Adrenal gland (tissue), 12 donors: ENCODE data around the gene STARD13. TPM values are rescaled to one million over a fixed set of nuclear protein-coding genes. Genes with fewer than 3 reads are reported as not detected.

Experiments used
- DNase-seq, 7 donors: peaks; one replicate each; pipeline ENCODE4 v3.0.0-alpha.2; 2019 to 2020
- H3K27ac ChIP-seq, 5 donors: fragments of 200-600 bp; sonication (generic) in 4 of 5; 1 replicate in 3 of 5; 2 replicates in 2 of 5; pipeline versions ENCODE4 v1.5.1 to v1.8.0; 2016 to 2020; ENCODE audit warnings: mild to moderate bottlenecking in 1 of 5
- H3K27me3 ChIP-seq: fragments of 200-600 bp; 2 replicates; pipeline ENCODE4 v1.8.0; 2021
- H3K36me3 ChIP-seq, 2 donors: fragments of 200-600 bp; replicated peaks in 1 of 2; 1 replicate in 1 of 2; 2 replicates in 1 of 2; pipeline versions ENCODE4 v1.5.1 to v1.8.0; 2018 to 2022
- H3K4me1 ChIP-seq, 2 donors: fragments of 200-600 bp; replicated peaks in 1 of 2; 1 replicate in 1 of 2; 2 replicates in 1 of 2; pipeline versions ENCODE4 v1.5.1 to v1.8.0; 2018 to 2021
- H3K4me3 ChIP-seq, 4 donors: fragments of 200-600 bp; sonication (generic) in 3 of 4; one replicate each; pipeline ENCODE4 v1.5.1; 2016 to 2018
- H3K9me3 ChIP-seq, 3 donors: fragments of 200-600 bp; sonication (generic) in 1 of 3; replicated peaks in 1 of 3; 1 replicate in 2 of 3; 2 replicates in 1 of 3; pipeline versions ENCODE4 v1.5.1 to v1.8.0; 2016 to 2021
- POLR2A ChIP-seq, 2 donors: fragments of 450-650 bp; IDR thresholded peaks; one replicate each; pipeline ENCODE4 v1.6.1; 2017; ENCODE audit warnings: antibody characterized with exemption in 2 of 2, mild to moderate bottlenecking in 2 of 2, moderate library complexity in 1 of 2
- WGBS, 4 donors: extraction: QIAGEN DNeasy Blood & Tissue Kit in 2 of 4; methylation state at CpG; one replicate each; pipeline versions ENCODE4 v1.1.5 to v1.1.7; 2013 to 2017; 5-methylcytosine and 5-hydroxymethylcytosine counted together
- intact Hi-C, 2 donors: fragments of 100-400 bp; cut with DNase I; formaldehyde crosslinking; loops; one replicate each; pipeline versions ENCODE4 v1.14.1 to v1.15.0; 2022 to 2023
- polyA plus RNA-seq, 3 donors: library from polyadenylated mRNA; stranded (reverse); fragments of 200-250 nt in 2 of 3; fragments of 350-450 nt in 1 of 3; fragmentation: Illumina TruSeq in 1 of 3; extraction: RNeasy Lipid Tissue Mini Kit (QIAGEN cat#74804) in 1 of 3; gene quantifications; one replicate each; pipeline ENCODE4 v1.2.3, GENCODE V29; 2013 to 2014
- total RNA-seq, 9 donors: library from RNA; depleted of rRNA in 4 of 9; stranded (reverse); fragments of >200 nt in 4 of 9; fragments of 120-200 nt in 1 of 9; fragmentation: NEBNext Ultra II Directional in 1 of 9; extraction: Animal tissue kit (Norgen Biotek cat#: 25700) in 1 of 9; gene quantifications; one replicate each; pipeline versions ENCODE4 v1.1.0 to v1.2.4, GENCODE V29; 2013 to 2023
- TF ChIP-seq, protein P1 (sequence below), 6 experiments: fragments of 450-650 bp in 4 of 6; fragments of 200-600 bp in 2 of 6; sonication (generic) in 1 of 6; IDR thresholded peaks; 1 replicate in 5 of 6; 2 replicates in 1 of 6; pipeline versions ENCODE4 v1.5.1 to v1.8.0; 2016 to 2021; ENCODE audit warnings: antibody characterized with exemption in 6 of 6, mild to moderate bottlenecking in 2 of 6, moderate library complexity in 1 of 6
- donor health status: healthy with polysubstance abuse.
- donor health status: Bipolar disorder and iron deficiency.
- donor health status: DM: yes; HTN: yes; CAD: no.
- donor health status: DM: no; HTN: no; CAD: no.
- donor health status: DM: no; HTN: no; CAD: no.
- donor health status: DM: yes; HTN: yes; CAD: no.

The STARD13 gene
- total and polyA plus RNA-seq, 12 donors: 10.5 to 79.8 (median 33.6) TPM

DNA sequence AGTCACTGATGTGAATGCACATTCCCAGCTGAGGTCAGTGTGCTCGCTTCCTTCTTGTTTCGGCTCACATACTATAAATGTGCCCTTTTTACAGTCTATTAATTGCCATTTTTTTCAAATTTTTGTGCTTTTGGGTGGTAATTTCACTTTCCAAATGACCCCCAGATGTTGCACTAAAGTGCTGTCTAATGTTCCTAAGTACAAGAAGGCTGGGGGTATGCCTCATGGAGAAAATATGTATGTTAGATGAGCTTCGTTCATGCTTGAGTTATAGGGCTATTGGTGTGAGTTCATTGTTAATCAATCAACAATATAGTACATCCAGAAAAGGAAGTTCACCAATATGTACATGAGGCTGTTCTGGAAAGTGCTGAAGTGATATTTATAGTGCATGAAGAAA, 184.7 kb downstream of the STARD13 start:
- H3K27me3 ChIP-seq: no peaks in the 10 kb centered on the region
- H3K27ac ChIP-seq: no peak overlapping the region
- 87 to 93% (median 88%) methylated on average over 3 of the region's 3 CpGs for WGBS, 4 donors
- H3K4me3 ChIP-seq: no peak overlapping the region
- peaks cover 0 to 14% of the 10 kb centered on the region in 2 donors for H3K36me3 ChIP-seq
- no peak for DNase-seq
- no peaks in the 10 kb centered on the region for H3K9me3 ChIP-seq
- TF ChIP-seq, protein P1, sequence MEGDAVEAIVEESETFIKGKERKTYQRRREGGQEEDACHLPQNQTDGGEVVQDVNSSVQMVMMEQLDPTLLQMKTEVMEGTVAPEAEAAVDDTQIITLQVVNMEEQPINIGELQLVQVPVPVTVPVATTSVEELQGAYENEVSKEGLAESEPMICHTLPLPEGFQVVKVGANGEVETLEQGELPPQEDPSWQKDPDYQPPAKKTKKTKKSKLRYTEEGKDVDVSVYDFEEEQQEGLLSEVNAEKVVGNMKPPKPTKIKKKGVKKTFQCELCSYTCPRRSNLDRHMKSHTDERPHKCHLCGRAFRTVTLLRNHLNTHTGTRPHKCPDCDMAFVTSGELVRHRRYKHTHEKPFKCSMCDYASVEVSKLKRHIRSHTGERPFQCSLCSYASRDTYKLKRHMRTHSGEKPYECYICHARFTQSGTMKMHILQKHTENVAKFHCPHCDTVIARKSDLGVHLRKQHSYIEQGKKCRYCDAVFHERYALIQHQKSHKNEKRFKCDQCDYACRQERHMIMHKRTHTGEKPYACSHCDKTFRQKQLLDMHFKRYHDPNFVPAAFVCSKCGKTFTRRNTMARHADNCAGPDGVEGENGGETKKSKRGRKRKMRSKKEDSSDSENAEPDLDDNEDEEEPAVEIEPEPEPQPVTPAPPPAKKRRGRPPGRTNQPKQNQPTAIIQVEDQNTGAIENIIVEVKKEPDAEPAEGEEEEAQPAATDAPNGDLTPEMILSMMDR (IDR thresholded peaks at IDR 0.05): no peak
- no peak for TF ChIP-seq POLR2A (IDR thresholded peaks at IDR 0.05)
- intact Hi-C loops: no loop called here
- H3K4me1 ChIP-seq: no peaks in the 10 kb centered on the region

DNA sequence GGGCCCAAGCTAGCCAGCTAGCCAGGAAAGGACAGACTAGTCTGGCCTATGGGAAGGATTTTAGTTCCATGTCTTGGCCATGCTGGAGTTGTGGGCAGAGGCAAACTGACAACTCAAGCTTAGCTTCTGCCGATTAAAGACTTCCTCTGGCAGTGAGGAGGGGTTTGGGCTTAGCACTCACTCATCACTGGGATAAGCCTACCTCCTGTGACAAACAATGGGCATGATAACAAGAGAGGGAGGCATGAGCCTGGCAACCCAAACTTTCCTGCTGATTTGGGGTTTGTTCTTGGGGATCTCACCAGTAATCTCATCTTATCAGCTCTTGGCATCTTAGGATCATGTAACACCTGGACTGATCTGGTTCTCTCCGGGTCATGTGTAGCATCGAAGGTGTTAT, 185.7 kb downstream of the STARD13 start:
- 68 to 94% (median 69%) methylated on average over 3 of the region's 3 CpGs for WGBS, 4 donors
- Histone ChIP-seq H3K27ac (no peak overlapping the region), H3K27me3 (no peaks in the 10 kb centered on the region), H3K36me3 (peaks cover 0 to 4% of the 10 kb centered on the region in 2 donors), H3K9me3 (no peaks in the 10 kb centered on the region), H3K4me3 (no peak overlapping the region), H3K4me1 (no peaks in the 10 kb centered on the region)
- no peak for DNase-seq
- intact Hi-C loops: no loop called here
- TF ChIP-seq, protein P1 (IDR thresholded peaks at IDR 0.05): no peak
- TF ChIP-seq POLR2A (IDR thresholded peaks at IDR 0.05): no peak

DNA sequence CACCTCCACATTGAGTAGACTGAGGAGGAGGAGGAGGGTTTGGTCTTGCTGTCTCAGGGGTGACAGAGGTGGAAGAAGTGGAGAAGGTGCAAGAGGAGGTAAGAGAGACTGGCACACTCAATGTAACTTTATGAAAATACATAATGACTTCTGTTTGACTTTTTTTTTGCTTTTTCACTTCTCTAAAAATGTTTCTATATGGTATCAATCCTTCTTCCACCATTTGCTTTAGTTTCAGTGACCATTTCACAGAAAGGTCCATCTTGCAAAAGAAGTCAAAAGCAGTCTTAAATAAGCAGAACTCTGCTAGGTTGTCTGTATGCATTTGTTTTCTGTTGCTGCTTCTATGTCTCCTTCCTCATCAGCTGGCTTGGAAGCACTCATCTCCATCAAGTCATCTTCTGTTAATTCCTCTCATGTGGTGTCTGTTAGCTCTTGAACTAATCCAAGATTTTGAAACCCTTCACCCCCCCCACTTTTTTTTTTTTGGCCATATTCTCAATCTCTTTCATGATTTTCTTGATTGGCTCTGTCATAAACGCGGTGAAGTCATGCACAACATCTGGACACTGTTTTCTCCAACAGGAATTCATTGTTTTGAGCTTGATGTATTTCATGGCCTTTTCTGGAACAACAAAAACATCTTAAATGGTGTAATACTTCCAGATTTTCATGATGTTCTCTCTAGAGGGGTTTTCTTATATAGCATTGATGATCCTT, 188.5 kb downstream of the STARD13 start:
- TF ChIP-seq POLR2A (IDR thresholded peaks at IDR 0.05): no peak
- TF ChIP-seq, protein P1 (IDR thresholded peaks at IDR 0.05): no peak
- H3K4me1 ChIP-seq: no peaks in the 10 kb centered on the region

DNA sequence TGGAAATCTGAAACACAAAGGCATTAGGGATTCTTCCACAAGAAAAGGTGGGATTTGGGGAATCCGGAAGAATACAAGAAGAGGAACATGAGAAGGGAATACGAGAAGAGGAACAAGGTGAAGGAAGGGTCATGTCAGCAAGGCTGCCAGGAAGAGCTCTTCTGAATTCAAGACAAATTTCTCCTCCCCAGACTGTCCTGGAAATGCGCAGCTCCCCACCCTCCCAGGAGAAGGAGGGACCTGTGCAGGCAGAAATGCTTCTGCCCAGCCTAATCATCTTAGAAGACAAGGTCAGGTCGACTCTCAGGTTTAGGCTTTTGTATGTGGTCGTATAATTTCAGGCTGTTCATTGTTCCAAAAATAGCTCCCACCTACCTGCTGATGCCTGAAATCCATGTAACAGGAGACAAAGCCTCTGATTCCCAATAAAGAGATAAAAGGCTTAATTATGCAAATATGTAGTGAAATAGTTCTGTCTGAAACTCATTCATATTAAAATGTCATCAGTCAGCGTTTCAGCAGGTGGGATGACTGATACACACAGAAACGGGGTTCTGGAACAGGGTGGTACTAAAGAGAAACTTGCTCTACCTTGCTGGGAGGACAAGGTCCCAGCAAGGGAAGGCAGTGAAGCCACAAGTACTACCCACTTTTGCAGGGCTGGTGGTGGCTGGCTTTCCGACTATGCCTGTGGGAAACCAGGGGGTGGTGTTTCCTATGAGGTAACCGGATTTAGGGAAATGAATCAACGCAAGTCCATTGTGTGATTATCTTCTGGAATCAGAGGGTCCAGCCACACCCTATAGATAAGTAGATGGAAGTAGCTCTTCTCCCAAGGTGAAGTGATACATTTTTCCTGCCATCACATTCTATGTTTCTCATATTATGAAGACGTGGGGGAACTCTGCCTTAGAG, 193.2 kb downstream of the STARD13 start:
- DNase-seq: no peak
- H3K27ac ChIP-seq: no peak overlapping the region
- H3K27me3 ChIP-seq: no peaks in the 10 kb centered on the region
- 76 to 79% (median 77%) methylated on average over 11 of the region's 11 CpGs for WGBS, 4 donors
- no peak overlapping the region for H3K4me3 ChIP-seq
- peaks cover 0 to 8% of the 10 kb centered on the region in 2 donors for H3K4me1 ChIP-seq
- intact Hi-C loops: no loop called here
- TF ChIP-seq, protein P1 (IDR thresholded peaks at IDR 0.05): no peak
- no peak for TF ChIP-seq POLR2A (IDR thresholded peaks at IDR 0.05)
- H3K36me3 ChIP-seq: no peaks in the 10 kb centered on the region
- H3K9me3 ChIP-seq: no peaks in the 10 kb centered on the region

More for the DNA sequence above, 188.5 kb downstream of the STARD13 start:
- Histone ChIP-seq H3K4me3 (no peak overlapping the region), H3K27ac (no peak overlapping the region), H3K9me3 (no peaks in the 10 kb centered on the region), H3K27me3 (no peaks in the 10 kb centered on the region), H3K36me3 (no peaks in the 10 kb centered on the region)
- WGBS, 4 donors: 94 to 100% (median 97%) methylated on average over 2 of the region's 2 CpGs
- no peak for DNase-seq
- intact Hi-C loops: no loop called here
